CD4-positive, alpha-beta T cell treated with Interferon gamma for 1 hour (primary cell): ENCODE results near the gene CACNA1C.

Source experiments
- DNase-seq: peaks from one replicate; pipeline ENCODE4 v3.0.0-alpha.2; 2020

CACNA1C gene

GRCh38 chr12:2351161-2351560 lies 298.4 kb downstream of the CACNA1C start:
- no peak for DNase-seq

- no peak for DNase-seq
Measured at GRCh38 chr12:2352203-2352602, 299.4 kb downstream of the CACNA1C start.

GRCh38 chr12:2353281-2353680 lies 300.5 kb downstream of the CACNA1C start:
- DNase-seq = no peak

GRCh38 chr12:2353691-2354090 lies 300.9 kb downstream of the CACNA1C start:
- no peak for DNase-seq

GRCh38 chr12:2354151-2354991 lies 301.6 kb downstream of the CACNA1C start:
- DNase-seq = no peak

GRCh38 chr12:2355198-2355597 lies 302.4 kb downstream of the CACNA1C start:
- DNase-seq = no peak

- no peak for DNase-seq
Measured at GRCh38 chr12:2355604-2356003, 302.8 kb downstream of the CACNA1C start.

DNA sequence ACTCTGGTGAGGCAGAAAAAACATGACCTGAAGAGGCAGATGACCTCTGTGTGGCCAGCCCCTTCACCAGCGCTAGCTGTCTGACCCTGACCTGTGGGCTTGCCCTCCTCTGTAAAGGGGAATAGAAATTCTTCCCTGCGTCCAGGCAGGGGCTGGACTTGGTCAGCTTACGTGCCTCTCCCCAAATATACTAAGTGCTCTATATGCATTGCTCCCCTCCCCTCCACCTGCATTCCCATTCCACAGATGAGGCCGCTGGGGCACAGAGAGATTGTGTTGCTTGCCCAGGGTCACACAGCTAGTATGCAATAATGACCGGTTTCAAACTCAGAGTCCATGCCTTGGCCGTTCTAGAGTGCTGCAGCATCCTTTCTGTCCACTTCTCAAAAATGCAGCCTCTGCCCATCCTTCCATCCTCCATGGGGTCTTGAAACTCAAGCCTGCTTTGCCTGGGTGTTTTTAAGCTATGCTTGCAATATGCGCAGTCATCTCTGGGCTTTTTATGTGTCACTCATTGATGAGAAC lies 303.9 kb downstream of the CACNA1C start:
- DNase-seq = no peak

- no peak for DNase-seq
Measured at GRCh38 chr12:2358986-2359658, 306.3 kb downstream of the CACNA1C start.

DNA sequence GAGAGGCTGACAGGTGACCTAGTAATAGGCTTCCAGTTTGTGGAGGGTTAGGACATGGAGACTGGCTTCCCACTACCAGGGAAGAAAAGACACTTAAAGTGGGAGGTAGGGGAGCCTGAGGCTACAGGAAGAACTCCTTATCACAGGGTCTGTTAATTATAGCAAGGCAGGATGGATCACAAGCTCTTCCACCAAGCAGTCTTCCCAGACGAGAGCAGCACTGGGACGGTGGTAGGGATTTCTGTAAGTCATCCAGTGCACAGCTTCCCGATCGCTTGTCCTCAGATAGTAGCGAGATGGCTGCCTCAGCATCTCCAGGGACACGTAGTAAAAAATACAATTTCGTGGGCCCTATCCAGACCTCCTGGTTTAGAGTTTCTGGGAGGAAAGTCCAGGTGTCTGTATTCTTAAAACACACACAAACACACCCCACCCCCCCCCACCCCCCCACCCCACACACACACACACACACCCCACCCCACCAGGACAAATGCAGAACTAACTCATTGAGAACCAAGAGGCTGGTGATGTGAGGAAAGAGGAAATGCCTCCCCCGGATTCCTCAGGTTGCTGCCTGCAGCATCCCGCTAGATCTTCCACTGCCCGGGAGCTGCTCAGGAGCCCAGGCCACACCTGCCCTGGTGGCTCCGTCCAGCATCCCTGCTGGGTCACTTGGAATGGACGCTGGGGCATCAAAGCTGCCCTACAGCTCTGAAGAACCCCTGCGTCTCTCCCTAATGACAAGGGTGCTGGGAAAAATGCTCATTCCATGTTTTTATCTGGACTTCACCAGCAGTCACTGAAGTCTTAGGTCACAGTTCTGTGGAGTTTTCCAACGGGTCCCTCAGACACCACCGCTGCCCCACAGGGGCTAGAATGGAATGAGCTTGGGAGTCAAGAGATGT lies 307.2 kb downstream of the CACNA1C start:
- DNase-seq = no peak

DNA sequence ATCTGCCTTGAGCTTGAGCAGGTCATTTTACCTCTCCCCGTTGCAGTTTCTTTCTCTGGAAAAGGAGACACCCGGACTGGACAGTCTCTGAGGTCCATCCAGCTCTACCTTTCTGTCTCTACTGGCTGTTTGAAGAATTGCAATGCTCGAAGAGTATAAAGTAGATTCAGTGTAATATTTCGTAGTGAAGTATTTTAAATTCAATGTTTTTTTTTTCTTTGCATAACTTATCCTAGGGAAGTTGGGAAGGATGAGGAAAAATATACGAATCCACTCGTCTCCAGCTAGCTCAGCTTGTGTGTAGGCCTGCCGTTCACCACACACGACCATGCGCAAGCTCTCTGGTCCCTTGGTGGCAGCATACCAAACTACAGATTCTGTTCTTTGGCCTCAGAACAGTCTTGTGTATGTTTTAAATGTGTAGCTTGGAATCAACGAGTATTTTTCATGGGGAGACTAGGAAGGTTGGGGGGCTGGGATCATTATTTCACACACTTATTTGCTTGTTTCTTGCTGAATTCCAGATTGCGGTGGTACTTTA lies 307.9 kb downstream of the CACNA1C start:
- DNase-seq = no peak

GRCh38 chr12:2363836-2364609 lies 311.2 kb downstream of the CACNA1C start:
- DNase-seq = no peak

GRCh38 chr12:2364631-2365051 lies 311.9 kb downstream of the CACNA1C start:
- no peak for DNase-seq

DNA sequence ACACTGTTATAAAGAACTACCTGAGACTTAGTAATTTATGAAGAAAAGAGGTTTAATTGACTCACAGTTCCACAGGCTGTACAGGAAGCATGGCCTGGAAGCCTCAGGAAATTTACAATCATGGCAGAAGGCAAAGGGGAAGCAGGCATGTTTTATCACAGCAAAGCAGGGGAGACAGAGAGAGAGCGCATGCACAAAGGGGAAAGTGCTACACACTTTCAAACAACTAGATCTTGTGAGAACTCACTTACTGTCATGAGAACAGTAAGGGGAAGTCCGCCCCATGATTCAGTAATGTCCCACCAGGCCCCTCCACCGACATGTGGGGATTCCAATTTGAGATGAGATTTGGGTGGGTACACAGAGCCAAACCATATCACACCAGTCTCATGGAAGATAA lies 313.9 kb downstream of the CACNA1C start:
- DNase-seq = no peak

GRCh38 chr12:2372178-2372577 lies 319.4 kb downstream of the CACNA1C start:
- DNase-seq = no peak

- no peak for DNase-seq
Measured at GRCh38 chr12:2372735-2373134, 319.9 kb downstream of the CACNA1C start.

DNA sequence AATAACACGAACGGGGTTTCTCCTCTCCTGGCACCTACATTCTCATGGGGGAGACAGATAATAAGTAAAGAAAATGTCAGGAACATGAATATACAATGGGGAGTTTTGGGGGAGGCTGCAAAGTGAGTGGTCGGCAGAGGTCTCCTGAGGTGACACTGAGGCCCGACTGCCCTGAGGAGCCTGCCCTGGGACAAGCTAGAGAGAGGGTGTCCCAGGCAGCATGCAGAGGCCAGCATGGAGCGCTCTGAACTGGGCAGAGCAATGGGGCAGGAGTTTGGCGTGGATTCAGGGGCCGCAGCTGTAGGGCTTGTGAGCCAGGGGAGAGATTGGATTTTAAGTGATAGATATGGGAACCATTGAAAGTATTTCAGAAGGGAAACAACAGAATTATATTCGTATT lies 320.5 kb downstream of the CACNA1C start:
- DNase-seq = no peak

- DNase-seq = no peak
Measured at GRCh38 chr12:2374092-2374906, 321.5 kb downstream of the CACNA1C start.

DNA sequence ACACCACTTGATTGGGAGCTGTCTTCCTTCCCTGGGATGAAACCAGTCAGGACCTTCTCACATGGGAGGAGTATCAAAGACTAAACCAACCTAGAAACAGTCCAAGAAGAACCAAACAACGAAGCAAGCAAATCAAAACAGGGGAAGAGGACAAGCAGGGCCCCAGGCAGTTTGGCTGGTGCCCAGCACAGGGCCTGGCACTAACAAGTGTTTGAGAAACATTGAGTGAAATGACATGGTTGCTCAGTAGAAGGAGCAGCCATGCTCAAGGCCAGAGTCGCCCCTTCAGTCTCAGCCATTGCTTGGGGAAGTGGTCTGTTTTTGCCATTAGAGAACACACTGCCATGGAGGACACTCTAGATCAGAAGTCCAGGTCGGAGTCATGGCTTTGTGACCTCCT lies 323.1 kb downstream of the CACNA1C start:
- DNase-seq = no peak

- no peak for DNase-seq
Measured at GRCh38 chr12:2376908-2377657, 324.3 kb downstream of the CACNA1C start.
